ENCODE measurements around the gene APOBR. TPM values are rescaled to one million over a fixed set of nuclear protein-coding genes. Genes with fewer than 3 reads are reported as not detected.

APOBR gene
- total and polyA plus RNA-seq, 10 of the 15 experiments (the other 5 are each of a cell fraction or from before 2014, with no cell fraction given) = 0.04 to 2.5 (median 0.54) TPM; not detected in 1

- TF ChIP-seq ZNF207 (IDR thresholded peaks at IDR 0.05; ENCODE audit: borderline replicate concordance) (no peak), SMC3 (IDR thresholded peaks at IDR 0.05; ENCODE audit: borderline replicate concordance, low read length) (no peak), RELA (IDR thresholded peaks at IDR 0.05; ENCODE audit: borderline replicate concordance, partially characterized antibody) (no peak), NFIC (IDR thresholded peaks at IDR 0.05; ENCODE audit: low read depth, low read length) (peak; percentile 55; the same call in 1 of the 2 replicates), WRNIP1 (IDR thresholded peaks at IDR 0.05; ENCODE audit: borderline replicate concordance, low read depth, low read length) (no peak), MYC (IDR thresholded peaks at IDR 0.05; ENCODE audit: insufficient read depth, insufficient read length, insufficient replicate concordance, low read length, severe bottlenecking) (no peak), JUNB (IDR thresholded peaks at IDR 0.05) (no peak), USF2 (IDR thresholded peaks at IDR 0.05; ENCODE audit: borderline replicate concordance, low read depth, low read length) (no peak), RB1 (IDR thresholded peaks at IDR 0.05; ENCODE audit: borderline replicate concordance) (no peak; the same call in 1 of the 2 replicates), HDAC6 (IDR thresholded peaks at IDR 0.05; ENCODE audit: unreplicated experiment) (no peak), MTA3 (IDR thresholded peaks at IDR 0.05; ENCODE audit: borderline replicate concordance, low read length) (no peak), BCLAF1 (IDR thresholded peaks at IDR 0.05) (no peak), SMAD1 (IDR thresholded peaks at IDR 0.05; ENCODE audit: low read depth, partially characterized antibody) (no peak), ZZZ3 (IDR thresholded peaks at IDR 0.05; ENCODE audit: control insufficient read depth, insufficient read length, low read depth) (no peak), SREBF2 (IDR thresholded peaks at IDR 0.05; ENCODE audit: low read length) (no peak), DPF2 (IDR thresholded peaks at IDR 0.05) (peak; percentile 82), USF1 (IDR thresholded peaks at IDR 0.05; ENCODE audit: borderline replicate concordance, extremely low read length, insufficient read depth, low read depth, low read length) (no peak), GABPA (IDR thresholded peaks at IDR 0.05; ENCODE audit: low read depth) (no peak), ASH2L (IDR thresholded peaks at IDR 0.05; ENCODE audit: borderline replicate concordance, low read depth) (no peak), BACH1 (IDR thresholded peaks at IDR 0.05; ENCODE audit: borderline replicate concordance) (peak; percentile 62; the same call in 1 of the 2 replicates), ATF7 (IDR thresholded peaks at IDR 0.05; ENCODE audit: low read depth) (peak; percentile 84), CBFB (IDR thresholded peaks at IDR 0.05; ENCODE audit: low read depth) (peak; percentile 93)
- TF ChIP-seq, protein P1, sequence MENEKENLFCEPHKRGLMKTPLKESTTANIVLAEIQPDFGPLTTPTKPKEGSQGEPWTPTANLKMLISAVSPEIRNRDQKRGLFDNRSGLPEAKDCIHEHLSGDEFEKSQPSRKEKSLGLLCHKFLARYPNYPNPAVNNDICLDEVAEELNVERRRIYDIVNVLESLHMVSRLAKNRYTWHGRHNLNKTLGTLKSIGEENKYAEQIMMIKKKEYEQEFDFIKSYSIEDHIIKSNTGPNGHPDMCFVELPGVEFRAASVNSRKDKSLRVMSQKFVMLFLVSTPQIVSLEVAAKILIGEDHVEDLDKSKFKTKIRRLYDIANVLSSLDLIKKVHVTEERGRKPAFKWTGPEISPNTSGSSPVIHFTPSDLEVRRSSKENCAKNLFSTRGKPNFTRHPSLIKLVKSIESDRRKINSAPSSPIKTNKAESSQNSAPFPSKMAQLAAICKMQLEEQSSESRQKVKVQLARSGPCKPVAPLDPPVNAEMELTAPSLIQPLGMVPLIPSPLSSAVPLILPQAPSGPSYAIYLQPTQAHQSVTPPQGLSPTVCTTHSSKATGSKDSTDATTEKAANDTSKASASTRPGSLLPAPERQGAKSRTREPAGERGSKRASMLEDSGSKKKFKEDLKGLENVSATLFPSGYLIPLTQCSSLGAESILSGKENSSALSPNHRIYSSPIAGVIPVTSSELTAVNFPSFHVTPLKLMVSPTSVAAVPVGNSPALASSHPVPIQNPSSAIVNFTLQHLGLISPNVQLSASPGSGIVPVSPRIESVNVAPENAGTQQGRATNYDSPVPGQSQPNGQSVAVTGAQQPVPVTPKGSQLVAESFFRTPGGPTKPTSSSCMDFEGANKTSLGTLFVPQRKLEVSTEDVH (IDR thresholded peaks at IDR 0.05; ENCODE audit: low read depth, partially characterized antibody) = no peak
These were observed at the start of gene APOBR (continued) for GRCh38 chr16:28494121-28494851.

All from GM12878 (cell line).